ENCODE data around the gene DNAJC13. TPM values are rescaled to one million over a fixed set of nuclear protein-coding genes. Genes with fewer than 3 reads are reported as not detected.

Gene DNAJC13
- total RNA-seq, 1 experiment from 2014 or later = 28.8 TPM

GRCh38 chr3:132550579-132551305 is 133.4 kb downstream of the DNAJC13 start:
- H3K27ac ChIP-seq (ENCODE audit: low read depth, low read length) = no peak overlapping the region
- no peaks in the 10 kb centered on the region for H3K79me2 ChIP-seq (ENCODE audit: insufficient read depth, low read length)
- no peak for ATAC-seq
- H3K36me3 ChIP-seq (ENCODE audit: control insufficient read depth in 1 of 2, insufficient read depth in 2 of 2, low read length in 2 of 2) = no peaks in the 10 kb centered on the region
- H3K9me2 ChIP-seq (ENCODE audit: insufficient read depth) = no peaks in the 10 kb centered on the region
- H3K4me3 ChIP-seq (replicated peaks in 1 of 2; ENCODE audit: low read depth in 1 of 2, low read length in 2 of 2) = no peak overlapping the region
- no peaks in the 10 kb centered on the region for H4K20me1 ChIP-seq (ENCODE audit: insufficient read depth)
- H3K27me3 ChIP-seq (ENCODE audit: insufficient read depth, low read length) = no peaks in the 10 kb centered on the region
- peaks cover 0 to 10% of the 10 kb centered on the region in 2 experiments; a peak in 2 of 4 replicates for H3K4me1 ChIP-seq (ENCODE audit: control insufficient read depth in 1 of 2, insufficient read depth in 2 of 2, low read length in 2 of 2)
- ChIA-PET CTCF (no interaction called here), RAD21 (ENCODE audit: low non-redundant PET in 1 of 2, low total read pairs in 2 of 2, uncharacterized antibody in 2 of 2, unreplicated experiment in 2 of 2) (no interaction called here), POLR2A (no interaction called here)
- no peak for DNase-seq (ENCODE audit: low read depth, low spot score)
- no peaks in the 10 kb centered on the region for H3K9me3 ChIP-seq (ENCODE audit: control insufficient read depth in 1 of 2, insufficient read depth in 1 of 2, low read depth in 1 of 2, low read length in 2 of 2)
- H3K4me2 ChIP-seq (ENCODE audit: low read length) = no peak overlapping the region; the same call in 1 of the 2 replicates
- TF ChIP-seq FOSL1 (IDR thresholded peaks at IDR 0.05; ENCODE audit: low read depth) = no peak
- TF ChIP-seq TCF7L2 (IDR thresholded peaks at IDR 0.05; ENCODE audit: borderline replicate concordance, extremely low read depth, insufficient read depth, insufficient read length) = no peak
- TF ChIP-seq ZNF274 (IDR thresholded peaks at IDR 0.05; ENCODE audit: low read depth, low read length) = no peak
- TF ChIP-seq EZH2 (IDR thresholded peaks at IDR 0.05) = no peak
- no peak for TF ChIP-seq ATF3 (IDR thresholded peaks at IDR 0.05)
- no peak for TF ChIP-seq EGR1 (IDR thresholded peaks at IDR 0.05; ENCODE audit: low read depth)
- no peak for TF ChIP-seq EZH2phosphoT487 (IDR thresholded peaks at IDR 0.05; ENCODE audit: borderline replicate concordance)
- no peak for TF ChIP-seq JUND (IDR thresholded peaks at IDR 0.05)
- TF ChIP-seq CEBPB (IDR thresholded peaks at IDR 0.05; ENCODE audit: low read depth) = no peak
- no peak for TF ChIP-seq SRF (IDR thresholded peaks at IDR 0.05; ENCODE audit: low read depth)
- no peak for TF ChIP-seq CTCF (IDR thresholded peaks at IDR 0.05 in 2 of 3, conservative IDR thresholded peaks at IDR 0.05 in 1 of 3; ENCODE audit: borderline replicate concordance in 1 of 3, insufficient read depth in 1 of 3, low read depth in 2 of 3, low read length in 2 of 3)
- no peak for TF ChIP-seq SP1 (IDR thresholded peaks at IDR 0.05; ENCODE audit: low read depth)
- no peak for TF ChIP-seq RAD21 (IDR thresholded peaks at IDR 0.05; ENCODE audit: low read depth)
- TF ChIP-seq YY1 (IDR thresholded peaks at IDR 0.05; ENCODE audit: extremely low read depth, insufficient replicate concordance, low read depth, low read length) = no peak
- no peak for TF ChIP-seq ZBTB33 (IDR thresholded peaks at IDR 0.05; ENCODE audit: extremely low read depth, insufficient replicate concordance, low read length)
- TF ChIP-seq MAX (IDR thresholded peaks at IDR 0.05) = no peak
- no peak for TF ChIP-seq ELF1 (IDR thresholded peaks at IDR 0.05; ENCODE audit: borderline replicate concordance, low read depth)
- TF ChIP-seq POLR2AphosphoS5 (IDR thresholded peaks at IDR 0.05; ENCODE audit: low read depth, low read length) = no peak
- no peak for TF ChIP-seq CBX3 (IDR thresholded peaks at IDR 0.05; ENCODE audit: low read depth)
- TF ChIP-seq ZFX (IDR thresholded peaks at IDR 0.05) = no peak
- no peak overlapping the region for H3K9ac ChIP-seq (ENCODE audit: low read length)
- intact Hi-C loops (cut with micrococcal nuclease) = no loop called here
- H2AFZ ChIP-seq (ENCODE audit: low read depth, low read length, poor library complexity, severe bottlenecking) = no peak overlapping the region
- no TSS peak for BruUV-seq (replicated peaks)
